ENCODE measurements around the gene SFMBT1.

The SFMBT1 gene

GRCh38 chr3:52857133-52857532 is 188.7 kb downstream of the SFMBT1 start (continued):
- TF ChIP-seq, protein P1, sequence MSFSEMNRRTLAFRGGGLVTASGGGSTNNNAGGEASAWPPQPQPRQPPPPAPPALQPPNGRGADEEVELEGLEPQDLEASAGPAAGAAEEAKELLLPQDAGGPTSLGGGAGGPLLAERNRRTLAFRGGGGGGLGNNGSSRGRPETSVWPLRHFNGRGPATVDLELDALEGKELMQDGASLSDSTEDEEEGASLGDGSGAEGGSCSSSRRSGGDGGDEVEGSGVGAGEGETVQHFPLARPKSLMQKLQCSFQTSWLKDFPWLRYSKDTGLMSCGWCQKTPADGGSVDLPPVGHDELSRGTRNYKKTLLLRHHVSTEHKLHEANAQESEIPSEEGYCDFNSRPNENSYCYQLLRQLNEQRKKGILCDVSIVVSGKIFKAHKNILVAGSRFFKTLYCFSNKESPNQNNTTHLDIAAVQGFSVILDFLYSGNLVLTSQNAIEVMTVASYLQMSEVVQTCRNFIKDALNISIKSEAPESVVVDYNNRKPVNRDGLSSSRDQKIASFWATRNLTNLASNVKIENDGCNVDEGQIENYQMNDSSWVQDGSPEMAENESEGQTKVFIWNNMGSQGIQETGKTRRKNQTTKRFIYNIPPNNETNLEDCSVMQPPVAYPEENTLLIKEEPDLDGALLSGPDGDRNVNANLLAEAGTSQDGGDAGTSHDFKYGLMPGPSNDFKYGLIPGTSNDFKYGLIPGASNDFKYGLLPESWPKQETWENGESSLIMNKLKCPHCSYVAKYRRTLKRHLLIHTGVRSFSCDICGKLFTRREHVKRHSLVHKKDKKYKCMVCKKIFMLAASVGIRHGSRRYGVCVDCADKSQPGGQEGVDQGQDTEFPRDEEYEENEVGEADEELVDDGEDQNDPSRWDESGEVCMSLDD (tag by site-specific recombination; IDR thresholded peaks at IDR 0.05): no peak

DNA sequence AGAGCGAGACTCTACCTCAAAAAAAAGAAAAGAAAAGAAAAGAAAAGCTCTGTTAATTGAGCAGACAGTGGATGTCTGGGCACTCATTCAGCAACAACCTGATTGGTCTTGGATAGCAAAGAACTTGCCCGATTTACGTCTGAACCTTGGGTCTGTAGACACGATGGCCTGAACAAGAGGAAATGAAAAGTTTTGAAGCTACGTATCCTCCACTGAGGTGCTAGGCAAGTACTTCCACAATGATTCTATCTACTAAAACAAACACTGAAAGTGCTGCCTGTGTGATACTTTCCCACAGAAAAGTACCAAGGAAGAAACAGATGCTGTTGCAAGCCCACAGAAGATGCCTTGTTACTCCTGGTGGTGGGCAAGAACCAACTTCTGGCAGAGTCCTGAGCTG is 189.2 kb downstream of the SFMBT1 start:
- no peaks in the 10 kb centered on the region for H3K9me3 ChIP-seq (ENCODE audit: control insufficient read depth, insufficient read depth, low read depth, low read length)
- POLR2A ChIA-PET: no interaction called here

GRCh38 chr3:52854013-52854412 is 191.9 kb downstream of the SFMBT1 start:
- no peak overlapping the region for H3K27ac ChIP-seq (ENCODE audit: extremely low read depth, low read depth, low read length)
- H3K4me3 ChIP-seq (ENCODE audit: low read depth, low read length): no peak overlapping the region
- POLR2A ChIA-PET: no interaction called here
- no peaks in the 10 kb centered on the region for H3K4me1 ChIP-seq (ENCODE audit: control insufficient read depth, insufficient read depth, low read length)
- peaks cover 0 to 27% of the 10 kb centered on the region in 2 experiments; a peak in 2 of 3 replicates for H3K36me3 ChIP-seq (ENCODE audit: control insufficient read depth in 2 of 2, insufficient read depth in 1 of 2, low read length in 2 of 2)
- CTCF ChIA-PET: interaction anchor here (2.2 kb wide), 1 partner anchor 217 kb away, joined by 7 read pairs; no protein-coding TSS in a partner anchor
- H3K9me3 ChIP-seq (ENCODE audit: control insufficient read depth, insufficient read depth, low read depth, low read length): no peaks in the 10 kb centered on the region
- peak; percentile 79 for TF ChIP-seq REST (tag by site-specific recombination; IDR thresholded peaks at IDR 0.05)
- TF ChIP-seq ZNF510 (tag by site-specific recombination; IDR thresholded peaks at IDR 0.05; ENCODE audit: insufficient replicate concordance): no peak

More for the DNA sequence above, 189.2 kb downstream of the SFMBT1 start:
- Histone ChIP-seq H3K27ac (ENCODE audit: extremely low read depth, low read depth, low read length) (no peak overlapping the region), H3K4me1 (ENCODE audit: control insufficient read depth, insufficient read depth, low read length) (no peaks in the 10 kb centered on the region), H3K36me3 (ENCODE audit: control insufficient read depth in 2 of 2, insufficient read depth in 1 of 2, low read length in 2 of 2) (peaks cover 0 to 8% of the 10 kb centered on the region in 2 experiments; a peak in 1 of 3 replicates), H3K4me3 (ENCODE audit: low read depth, low read length) (no peak overlapping the region)
- CTCF ChIA-PET: no interaction called here
- TF ChIP-seq WT1 (tag by site-specific recombination; IDR thresholded peaks at IDR 0.05) (no peak), ZNF624 (tag by site-specific recombination; IDR thresholded peaks at IDR 0.05) (no peak), MYNN (tag by site-specific recombination; IDR thresholded peaks at IDR 0.05; ENCODE audit: borderline replicate concordance) (no peak), ZNF654 (tag by site-specific recombination; IDR thresholded peaks at IDR 0.05; ENCODE audit: low read depth) (no peak), ZXDB (tag by site-specific recombination; IDR thresholded peaks at IDR 0.05) (no peak), ZNF76 (tag by site-specific recombination; IDR thresholded peaks at IDR 0.05; ENCODE audit: borderline replicate concordance, low read depth) (no peak), ZNF214 (tag by site-specific recombination; IDR thresholded peaks at IDR 0.05; ENCODE audit: borderline replicate concordance) (no peak), CTCF (tag by site-specific recombination; IDR thresholded peaks at IDR 0.05) (no peak), ZNF747 (tag by site-specific recombination; IDR thresholded peaks at IDR 0.05) (no peak), ZNF664 (tag by site-specific recombination; IDR thresholded peaks at IDR 0.05) (no peak), ZNF175 (tag by site-specific recombination; IDR thresholded peaks at IDR 0.05) (no peak), ZBTB6 (tag by site-specific recombination; IDR thresholded peaks at IDR 0.05) (no peak), ZNF24 (tag by site-specific recombination; IDR thresholded peaks at IDR 0.05) (no peak)

Measured in HEK293 (cell line).